Measurements from ENCODE around the gene NTM. TPM values are rescaled to one million over a fixed set of nuclear protein-coding genes. Genes with fewer than 3 reads are reported as not detected.

The NTM gene
- total RNA-seq, 1 experiment from 2014 or later: 9.9 TPM

GRCh38 chr11:131483453-131483852 lies 113.0 kb downstream of the NTM start:
- Histone ChIP-seq H4K91ac (ENCODE audit: insufficient read length, low read depth, low read length) (no peak overlapping the region), H2BK12ac (ENCODE audit: insufficient read length, low read depth, low read length) (no peak overlapping the region), H3K14ac (ENCODE audit: insufficient read depth, low read length) (no peak overlapping the region), H2BK20ac (ENCODE audit: low read depth, low read length, poor library complexity, severe bottlenecking) (no peak overlapping the region), H3K27ac (ENCODE audit: insufficient read length, low read depth, low read length) (no peak overlapping the region), H3K27me3 (ENCODE audit: insufficient read depth, low read length) (no peaks in the 10 kb centered on the region), H3K4me1 (ENCODE audit: insufficient read depth, low read length) (no peaks in the 10 kb centered on the region; the same call in 1 of the 2 replicates), H4K20me1 (ENCODE audit: control insufficient read depth, insufficient read depth, insufficient read length) (no peaks in the 10 kb centered on the region), H4K8ac (replicated peaks; ENCODE audit: insufficient read length, low read depth, low read length) (no peak overlapping the region), H3K79me1 (ENCODE audit: insufficient read depth, low read depth, low read length, poor library complexity, severe bottlenecking) (no peaks in the 10 kb centered on the region), H2BK15ac (ENCODE audit: low read depth, low read length) (no peak overlapping the region), H2AFZ (ENCODE audit: low read length) (no peak overlapping the region), H2AK5ac (ENCODE audit: insufficient read length, low read length) (no peak overlapping the region), H3K9ac (ENCODE audit: extremely low read depth, insufficient read length, low read length) (no peak overlapping the region), H3K79me2 (ENCODE audit: insufficient read depth, low read length) (no peaks in the 10 kb centered on the region), H4K5ac (ENCODE audit: insufficient read length, low read depth, low read length) (no peak overlapping the region), H3K4me2 (ENCODE audit: insufficient read depth, insufficient read length, low read length) (no peak overlapping the region), H3K23me2 (ENCODE audit: insufficient read length, low read depth, low read length, poor library complexity, severe bottlenecking) (no peaks in the 10 kb centered on the region), H2BK5ac (ENCODE audit: insufficient read length, low read length) (no peak overlapping the region), H3K56ac (ENCODE audit: insufficient read length, low read depth, low read length) (no peak overlapping the region), H3K18ac (ENCODE audit: insufficient read length, low read depth, low read length) (no peak overlapping the region), H2BK120ac (ENCODE audit: low read depth, low read length, poor library complexity, severe bottlenecking) (no peak overlapping the region), H3K23ac (ENCODE audit: insufficient read length, low read depth, low read length) (no peak overlapping the region), H3K4ac (ENCODE audit: low read depth, low read length) (no peak overlapping the region), H3K9me3 (ENCODE audit: control insufficient read depth, low read depth, low read length) (no peaks in the 10 kb centered on the region), H3T11ph (ENCODE audit: low read length) (no peak overlapping the region)
- Mint-ChIP-seq H3K9me3 (no peaks in the 10 kb centered on the region), H3K36me3 (ENCODE audit: insufficient read depth in 1 of 3, low read depth in 3 of 3) (no peaks in the 10 kb centered on the region), H3K4me3 (no peak overlapping the region), H3K4me1 (peaks cover 12 to 22% of the 10 kb centered on the region in 2 experiments), H3K27me3 (ENCODE audit: low read depth) (peaks cover 2% of the 10 kb centered on the region; the same call in 1 of the 2 replicates), H3K27ac (no peak overlapping the region)
- no CpG with 5 or more reads among the region's 7 CpGs for WGBS (ENCODE audit: extremely low coverage, insufficient read length, low lambda C conversion rate)
- TF ChIP-seq CTCF (conservative IDR thresholded peaks at IDR 0.05): no peak
- no peak for DNase-seq
